NCI-H2227 (cell line): Measurements from ENCODE around the gene FAM47E.

ENCODE experiments used
- DNase-seq: peaks from one replicate; lab custom pipeline; 2025; ENCODE audit not compliant: unreplicated experiment; lab: John Stamatoyannopoulos, UW

Gene FAM47E

DNA sequence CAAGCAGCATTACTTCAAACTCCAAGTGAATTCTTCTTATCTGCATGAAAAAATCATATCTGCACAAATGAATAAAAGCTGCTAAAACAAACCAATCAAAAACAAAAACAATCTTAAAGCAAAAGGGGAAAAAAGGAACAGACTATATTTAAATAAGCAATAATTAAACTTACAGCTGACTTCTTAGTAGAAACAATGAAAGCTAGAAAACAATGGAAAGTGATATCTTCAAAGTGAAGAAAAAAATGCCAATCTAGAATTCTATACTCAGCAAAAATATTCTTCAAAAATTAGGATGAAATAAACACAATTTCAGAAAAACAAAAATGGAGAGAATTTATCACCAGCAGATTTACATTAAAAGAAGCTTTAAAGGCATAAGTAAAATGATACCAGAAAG lies 75.0 kb downstream of the FAM47E start:
- DNase-seq: no peak
